ENCODE data around the gene PRKCE.

Gene PRKCE

GRCh38 chr2:46062637-46063412 lies 411.4 kb downstream of the PRKCE start:
- no peaks in the 10 kb centered on the region for H3K36me3 ChIP-seq (ENCODE audit: control insufficient read depth in 1 of 2, insufficient read depth in 2 of 2, low read length in 2 of 2)
- H3K27me3 ChIP-seq (ENCODE audit: low read depth, low read length), result no peaks in the 10 kb centered on the region
- no peak overlapping the region for H3K27ac ChIP-seq (ENCODE audit: low read length)
- no peaks in the 10 kb centered on the region for H3K9me3 ChIP-seq (ENCODE audit: control insufficient read depth in 1 of 2, low read length in 2 of 2)
- no peaks in the 10 kb centered on the region for H3K4me1 ChIP-seq (ENCODE audit: control insufficient read depth in 1 of 2, insufficient read depth in 2 of 2, low read length in 2 of 2)
- no peak overlapping the region for H3K4me3 ChIP-seq (ENCODE audit: low read depth in 1 of 2, low read length in 2 of 2)

GRCh38 chr2:46064396-46064795 lies 412.9 kb downstream of the PRKCE start:
- no peak overlapping the region for H3K4me3 ChIP-seq (ENCODE audit: low read depth in 1 of 2, low read length in 2 of 2)
- no peaks in the 10 kb centered on the region for H3K9me3 ChIP-seq (ENCODE audit: control insufficient read depth in 1 of 2, low read length in 2 of 2)
- no peaks in the 10 kb centered on the region for H3K4me1 ChIP-seq (ENCODE audit: control insufficient read depth in 1 of 2, insufficient read depth in 2 of 2, low read length in 2 of 2)
- H3K27me3 ChIP-seq (ENCODE audit: low read depth, low read length), result no peaks in the 10 kb centered on the region
- no peaks in the 10 kb centered on the region for H3K36me3 ChIP-seq (ENCODE audit: control insufficient read depth in 1 of 2, insufficient read depth in 2 of 2, low read length in 2 of 2)
- no peak overlapping the region for H3K27ac ChIP-seq (ENCODE audit: low read length)

- H3K4me1 ChIP-seq (ENCODE audit: control insufficient read depth in 1 of 2, insufficient read depth in 2 of 2, low read length in 2 of 2), result no peaks in the 10 kb centered on the region
- no peaks in the 10 kb centered on the region for H3K36me3 ChIP-seq (ENCODE audit: control insufficient read depth in 1 of 2, insufficient read depth in 2 of 2, low read length in 2 of 2)
- H3K9me3 ChIP-seq (ENCODE audit: control insufficient read depth in 1 of 2, low read length in 2 of 2), result no peaks in the 10 kb centered on the region
- H3K27me3 ChIP-seq (ENCODE audit: low read depth, low read length), result no peaks in the 10 kb centered on the region
- H3K4me3 ChIP-seq (ENCODE audit: low read depth in 1 of 2, low read length in 2 of 2), result no peak overlapping the region
- H3K27ac ChIP-seq (ENCODE audit: low read length), result no peak overlapping the region
These were observed 413.7 kb downstream of the PRKCE start for GRCh38 chr2:46065152-46065551.

GRCh38 chr2:46066116-46066515 lies 414.6 kb downstream of the PRKCE start:
- no peaks in the 10 kb centered on the region for H3K4me1 ChIP-seq (ENCODE audit: control insufficient read depth in 1 of 2, insufficient read depth in 2 of 2, low read length in 2 of 2)
- H3K9me3 ChIP-seq (ENCODE audit: control insufficient read depth in 1 of 2, low read length in 2 of 2), result no peaks in the 10 kb centered on the region
- H3K4me3 ChIP-seq (ENCODE audit: low read depth in 1 of 2, low read length in 2 of 2), result no peak overlapping the region
- H3K27ac ChIP-seq (ENCODE audit: low read length), result no peak overlapping the region
- no peaks in the 10 kb centered on the region for H3K27me3 ChIP-seq (ENCODE audit: low read depth, low read length)
- no peaks in the 10 kb centered on the region for H3K36me3 ChIP-seq (ENCODE audit: control insufficient read depth in 1 of 2, insufficient read depth in 2 of 2, low read length in 2 of 2)

- H3K36me3 ChIP-seq (ENCODE audit: control insufficient read depth in 1 of 2, insufficient read depth in 2 of 2, low read length in 2 of 2), result no peaks in the 10 kb centered on the region
- H3K27ac ChIP-seq (ENCODE audit: low read length), result no peak overlapping the region
- no peaks in the 10 kb centered on the region for H3K4me1 ChIP-seq (ENCODE audit: control insufficient read depth in 1 of 2, insufficient read depth in 2 of 2, low read length in 2 of 2)
- H3K4me3 ChIP-seq (ENCODE audit: low read depth in 1 of 2, low read length in 2 of 2), result no peak overlapping the region
- H3K27me3 ChIP-seq (ENCODE audit: low read depth, low read length), result no peaks in the 10 kb centered on the region
- no peaks in the 10 kb centered on the region for H3K9me3 ChIP-seq (ENCODE audit: control insufficient read depth in 1 of 2, low read length in 2 of 2)
These were observed 415.1 kb downstream of the PRKCE start for GRCh38 chr2:46066601-46067000.

GRCh38 chr2:46067062-46067461 lies 415.6 kb downstream of the PRKCE start:
- H3K4me3 ChIP-seq (ENCODE audit: low read depth in 1 of 2, low read length in 2 of 2), result no peak overlapping the region
- H3K27me3 ChIP-seq (ENCODE audit: low read depth, low read length), result no peaks in the 10 kb centered on the region
- H3K27ac ChIP-seq (ENCODE audit: low read length), result no peak overlapping the region
- H3K9me3 ChIP-seq (ENCODE audit: control insufficient read depth in 1 of 2, low read length in 2 of 2), result no peaks in the 10 kb centered on the region
- no peaks in the 10 kb centered on the region for H3K36me3 ChIP-seq (ENCODE audit: control insufficient read depth in 1 of 2, insufficient read depth in 2 of 2, low read length in 2 of 2)
- no peaks in the 10 kb centered on the region for H3K4me1 ChIP-seq (ENCODE audit: control insufficient read depth in 1 of 2, insufficient read depth in 2 of 2, low read length in 2 of 2)

- Histone ChIP-seq H3K27ac (ENCODE audit: low read length) (no peak overlapping the region), H3K4me3 (ENCODE audit: low read depth in 1 of 2, low read length in 2 of 2) (no peak overlapping the region), H3K9me3 (ENCODE audit: control insufficient read depth in 1 of 2, low read length in 2 of 2) (no peaks in the 10 kb centered on the region), H3K36me3 (ENCODE audit: control insufficient read depth in 1 of 2, insufficient read depth in 2 of 2, low read length in 2 of 2) (no peaks in the 10 kb centered on the region), H3K27me3 (ENCODE audit: low read depth, low read length) (no peaks in the 10 kb centered on the region), H3K4me1 (ENCODE audit: control insufficient read depth in 1 of 2, insufficient read depth in 2 of 2, low read length in 2 of 2) (no peaks in the 10 kb centered on the region)
These were observed 416.2 kb downstream of the PRKCE start for GRCh38 chr2:46067501-46068305.

- Histone ChIP-seq H3K4me1 (ENCODE audit: control insufficient read depth in 1 of 2, insufficient read depth in 2 of 2, low read length in 2 of 2) (peaks cover 0 to 5% of the 10 kb centered on the region in 2 donors), H3K4me3 (ENCODE audit: low read depth in 1 of 2, low read length in 2 of 2) (no peak overlapping the region), H3K9me3 (ENCODE audit: control insufficient read depth in 1 of 2, low read length in 2 of 2) (no peaks in the 10 kb centered on the region), H3K36me3 (ENCODE audit: control insufficient read depth in 1 of 2, insufficient read depth in 2 of 2, low read length in 2 of 2) (no peaks in the 10 kb centered on the region), H3K27ac (ENCODE audit: low read length) (no peak overlapping the region), H3K27me3 (ENCODE audit: low read depth, low read length) (no peaks in the 10 kb centered on the region)
These were observed 417.2 kb downstream of the PRKCE start for GRCh38 chr2:46068636-46069035.

- no peaks in the 10 kb centered on the region for H3K9me3 ChIP-seq (ENCODE audit: control insufficient read depth in 1 of 2, low read length in 2 of 2)
- no peaks in the 10 kb centered on the region for H3K27me3 ChIP-seq (ENCODE audit: low read depth, low read length)
- no peak overlapping the region for H3K27ac ChIP-seq (ENCODE audit: low read length)
These were observed 419.6 kb downstream of the PRKCE start for GRCh38 chr2:46071074-46071473.

GRCh38 chr2:46072101-46072820 lies 420.8 kb downstream of the PRKCE start:
- H3K9me3 ChIP-seq (ENCODE audit: control insufficient read depth in 1 of 2, low read length in 2 of 2), result no peaks in the 10 kb centered on the region
- H3K27me3 ChIP-seq (ENCODE audit: low read depth, low read length), result no peaks in the 10 kb centered on the region
- peaks cover 0 to 5% of the 10 kb centered on the region in 2 donors for H3K4me1 ChIP-seq (ENCODE audit: control insufficient read depth in 1 of 2, insufficient read depth in 2 of 2, low read length in 2 of 2)
- H3K36me3 ChIP-seq (ENCODE audit: control insufficient read depth in 1 of 2, insufficient read depth in 2 of 2, low read length in 2 of 2), result no peaks in the 10 kb centered on the region
- H3K27ac ChIP-seq (ENCODE audit: low read length), result no peak overlapping the region
- H3K4me3 ChIP-seq (ENCODE audit: low read depth in 1 of 2, low read length in 2 of 2), result no peak overlapping the region

More at GRCh38 chr2:46071074-46071473, 419.6 kb downstream of the PRKCE start:
- H3K4me3 ChIP-seq (ENCODE audit: low read depth in 1 of 2, low read length in 2 of 2), result no peak overlapping the region
- peaks cover 0 to 5% of the 10 kb centered on the region in 2 donors for H3K4me1 ChIP-seq (ENCODE audit: control insufficient read depth in 1 of 2, insufficient read depth in 2 of 2, low read length in 2 of 2)
- no peaks in the 10 kb centered on the region for H3K36me3 ChIP-seq (ENCODE audit: control insufficient read depth in 1 of 2, insufficient read depth in 2 of 2, low read length in 2 of 2)

- no peaks in the 10 kb centered on the region for H3K9me3 ChIP-seq (ENCODE audit: control insufficient read depth in 1 of 2, low read length in 2 of 2)
- no peaks in the 10 kb centered on the region for H3K36me3 ChIP-seq (ENCODE audit: control insufficient read depth in 1 of 2, insufficient read depth in 2 of 2, low read length in 2 of 2)
- H3K4me3 ChIP-seq (ENCODE audit: low read depth in 1 of 2, low read length in 2 of 2), result no peak overlapping the region
- no peak overlapping the region for H3K27ac ChIP-seq (ENCODE audit: low read length)
- no peaks in the 10 kb centered on the region for H3K27me3 ChIP-seq (ENCODE audit: low read depth, low read length)
- H3K4me1 ChIP-seq (ENCODE audit: control insufficient read depth in 1 of 2, insufficient read depth in 2 of 2, low read length in 2 of 2), result peaks cover 0 to 5% of the 10 kb centered on the region in 2 donors
These were observed 422.1 kb downstream of the PRKCE start for GRCh38 chr2:46073540-46074046.
